Ishikawa (cell line): Measurements from ENCODE around the gene OGDHL.

Experiments used
- EP300 ChIP-seq: IDR thresholded peaks from 2 replicates; pipeline ENCODE4 v1.6.1; 2012; ENCODE audit warnings: borderline replicate concordance
- RAD21 ChIP-seq: IDR thresholded peaks from 2 replicates; pipeline ENCODE4 v1.6.1; 2012; ENCODE audit warnings: low read depth
- TAF1 ChIP-seq: IDR thresholded peaks from 2 replicates; pipeline ENCODE4 v1.6.1; 2012; ENCODE audit warnings: low read depth, mild to moderate bottlenecking
- TCF12 ChIP-seq: IDR thresholded peaks from 2 replicates; pipeline ENCODE4 v1.6.1; 2012; ENCODE audit warnings: low read depth
- YY1 ChIP-seq: IDR thresholded peaks from 2 replicates; pipeline ENCODE4 v1.6.1; 2012; ENCODE audit warnings: low read depth

GRCh38 chr10:49711481-49711880 lies 50.6 kb downstream of the OGDHL start:
- TF ChIP-seq TCF12 = no peak
- no peak for TF ChIP-seq YY1
- TF ChIP-seq RAD21 = no peak
- no peak for TF ChIP-seq EP300
- TF ChIP-seq TAF1 = no peak
